NCI-H345 (cell line): Measurements from ENCODE around the gene BRD4.

Source experiments
- DNase-seq: peaks from one replicate; lab custom pipeline; 2025; lab: John Stamatoyannopoulos, UW

The BRD4 gene

DNA sequence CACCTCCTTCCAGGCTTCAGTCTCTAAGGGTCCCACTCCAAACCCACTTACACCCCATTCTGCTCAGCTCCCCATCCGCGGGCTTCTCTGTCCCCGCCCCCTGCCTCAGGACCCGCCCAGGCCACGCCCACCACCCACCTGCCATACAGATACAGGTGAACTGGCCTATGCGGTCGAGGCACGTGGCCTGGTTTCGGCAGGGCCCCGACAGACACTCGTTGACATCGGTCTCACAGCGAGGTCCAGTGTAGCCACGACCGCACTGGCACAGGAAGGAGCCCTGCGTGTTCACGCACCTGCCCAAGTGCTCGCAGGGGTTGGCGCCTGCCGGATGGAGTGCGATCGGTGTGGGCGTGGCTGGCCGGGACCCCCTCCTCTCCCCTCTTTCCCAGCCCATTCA, 143.5 kb downstream of the BRD4 start:
- DNase-seq, result no peak

DNA sequence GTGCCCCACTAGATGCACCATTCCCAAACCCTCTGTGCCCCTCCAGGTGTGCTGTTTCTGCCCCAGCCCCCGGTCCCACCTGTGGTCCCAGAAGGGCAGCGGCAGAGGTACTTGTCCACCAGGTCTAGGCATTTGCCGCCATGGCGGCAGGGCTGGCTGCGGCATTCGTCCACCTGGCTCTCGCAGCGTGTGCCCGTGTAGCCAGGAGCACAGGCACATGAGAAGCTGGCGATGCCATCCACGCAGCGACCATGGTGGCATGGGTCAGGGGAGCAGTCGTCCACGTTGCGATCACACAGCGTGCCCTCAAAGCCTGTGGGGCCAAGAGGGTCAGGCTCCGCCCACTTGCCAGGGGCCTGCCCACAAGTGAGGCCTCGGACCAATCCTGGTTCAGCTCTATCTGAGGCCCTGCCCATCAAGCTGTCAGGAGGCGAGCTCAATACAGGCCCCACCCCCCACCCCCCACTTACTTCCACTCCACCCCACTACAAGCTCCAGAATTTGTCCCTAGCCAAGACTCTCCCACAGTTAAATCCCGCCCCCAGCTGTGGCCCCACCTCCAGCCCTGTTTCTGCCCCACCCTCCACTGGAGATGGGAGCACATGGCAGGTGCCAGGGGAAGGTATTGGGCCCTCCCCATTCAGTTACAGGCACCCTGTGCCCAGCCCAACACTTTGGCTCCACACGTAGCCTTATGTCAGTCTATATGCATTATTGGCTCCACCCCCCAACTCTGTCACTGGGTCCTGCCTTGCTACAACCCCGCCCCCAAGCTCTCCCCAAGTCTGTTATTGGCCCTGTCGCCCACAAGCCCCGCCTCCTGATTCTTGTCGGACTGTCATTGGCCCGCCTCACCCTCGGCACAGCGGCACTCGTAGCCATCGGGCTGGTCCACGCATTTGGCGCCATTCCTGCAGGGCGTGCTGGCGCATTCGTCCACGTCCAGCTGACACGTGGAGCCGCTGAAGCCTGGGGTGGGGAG, 145.0 kb downstream of the BRD4 start:
- no peak for DNase-seq
